Tibial nerve (tissue), 4 donors: ENCODE measurements around the gene MTG2. TPM values are rescaled to one million over a fixed set of nuclear protein-coding genes. Genes with fewer than 3 reads are reported as not detected.

ENCODE experiments used
- DNase-seq, 2 donors: peaks; one replicate each; pipeline ENCODE4 v3.0.0-alpha.2; 2019; ENCODE audit warnings: low spot score in 2 of 2
- H3K27ac ChIP-seq, 4 donors: fragments of 200-600 bp; sonication (generic) in 3 of 4; one replicate each; pipeline ENCODE4 v1.5.1; 2017 to 2019; ENCODE audit warnings: mild to moderate bottlenecking in 1 of 4
- H3K27me3 ChIP-seq, 2 donors: fragments of 200-600 bp; sonication (generic) in 1 of 2; one replicate each; pipeline versions ENCODE4 v1.5.1 to v1.6.0; 2017 to 2019
- H3K36me3 ChIP-seq, 3 donors: fragments of 200-600 bp; sonication (generic); one replicate each; pipeline ENCODE4 v1.5.1; 2018 to 2019
- H3K4me1 ChIP-seq, 4 donors: fragments of 200-600 bp; sonication (generic) in 3 of 4; one replicate each; pipeline ENCODE4 v1.5.1; 2017 to 2019
- H3K4me3 ChIP-seq, 4 donors: fragments of 200-600 bp; sonication (generic) in 3 of 4; one replicate each; pipeline ENCODE4 v1.5.1; 2017 to 2019; ENCODE audit warnings: mild to moderate bottlenecking in 1 of 4, moderate library complexity in 1 of 4
- H3K9me3 ChIP-seq, 4 donors: fragments of 200-600 bp; sonication (generic) in 3 of 4; one replicate each; pipeline ENCODE4 v1.5.1; 2017 to 2019
- EP300 ChIP-seq, 2 donors: sonication (generic); formaldehyde crosslinking; IDR thresholded peaks; one replicate each; pipeline ENCODE4 v1.6.1; 2017; ENCODE audit warnings: antibody characterized with exemption in 2 of 2, mild to moderate bottlenecking in 1 of 2
- POLR2A ChIP-seq, 2 donors: fragments of 450-650 bp; IDR thresholded peaks; one replicate each; pipeline ENCODE4 v1.6.1; 2017; ENCODE audit warnings: antibody characterized with exemption in 2 of 2, mild to moderate bottlenecking in 2 of 2, moderate library complexity in 2 of 2
- WGBS, 2 donors: methylation state at CpG; one replicate each; pipeline ENCODE4 v1.1.5; 2018; 5-methylcytosine and 5-hydroxymethylcytosine counted together
- total RNA-seq, 4 donors: library from RNA; depleted of rRNA; stranded (reverse); fragments of >200 nt; gene quantifications; one replicate each; pipeline ENCODE4 v1.1.0, GENCODE V29; 2016
- TF ChIP-seq, protein P1 (sequence below), 5 experiments: fragments of 200-600 bp in 3 of 5; fragments of 450-650 bp in 2 of 5; sonication (generic) in 3 of 5; IDR thresholded peaks; one replicate each; pipeline ENCODE4 v1.5.1; 2016 to 2019; ENCODE audit warnings: antibody characterized with exemption in 5 of 5, mild to moderate bottlenecking in 3 of 5, moderate library complexity in 2 of 5

Gene MTG2
- total RNA-seq, 4 donors from 2014 or later = 24.7 to 46.9 (median 41.6) TPM

DNA sequence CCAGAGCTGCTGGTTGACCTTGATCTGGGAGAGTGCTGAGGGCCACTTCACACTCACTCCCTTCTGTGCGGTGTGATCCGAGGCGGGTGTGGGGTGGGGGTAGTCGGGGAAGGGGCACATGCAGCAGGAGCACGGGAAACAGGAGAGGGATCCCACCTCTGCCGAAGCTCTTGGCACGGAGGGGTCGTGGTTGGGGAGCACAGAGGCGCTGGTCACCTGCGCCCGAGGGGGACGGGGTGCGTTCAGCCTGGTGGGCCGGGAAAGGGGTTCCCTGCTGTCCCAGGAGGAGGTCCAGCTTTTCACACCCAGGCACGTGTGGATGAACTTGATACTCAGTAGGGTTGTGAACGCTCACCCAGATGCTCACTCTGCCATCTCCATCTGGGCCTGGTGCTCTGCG, 22.0 kb upstream of the MTG2 start:
- H3K27ac ChIP-seq = no peak overlapping the region
- peaks cover under 1 to 65% (median 8%) of the 10 kb centered on the region in 3 donors for H3K36me3 ChIP-seq
- DNase-seq = no peak
- H3K27me3 ChIP-seq = no peaks in the 10 kb centered on the region
- no peak overlapping the region for H3K4me3 ChIP-seq
- WGBS, 2 donors = 82 to 88% methylated on average over 16 to 17 of the region's 17 CpGs
- TF ChIP-seq, protein P1, sequence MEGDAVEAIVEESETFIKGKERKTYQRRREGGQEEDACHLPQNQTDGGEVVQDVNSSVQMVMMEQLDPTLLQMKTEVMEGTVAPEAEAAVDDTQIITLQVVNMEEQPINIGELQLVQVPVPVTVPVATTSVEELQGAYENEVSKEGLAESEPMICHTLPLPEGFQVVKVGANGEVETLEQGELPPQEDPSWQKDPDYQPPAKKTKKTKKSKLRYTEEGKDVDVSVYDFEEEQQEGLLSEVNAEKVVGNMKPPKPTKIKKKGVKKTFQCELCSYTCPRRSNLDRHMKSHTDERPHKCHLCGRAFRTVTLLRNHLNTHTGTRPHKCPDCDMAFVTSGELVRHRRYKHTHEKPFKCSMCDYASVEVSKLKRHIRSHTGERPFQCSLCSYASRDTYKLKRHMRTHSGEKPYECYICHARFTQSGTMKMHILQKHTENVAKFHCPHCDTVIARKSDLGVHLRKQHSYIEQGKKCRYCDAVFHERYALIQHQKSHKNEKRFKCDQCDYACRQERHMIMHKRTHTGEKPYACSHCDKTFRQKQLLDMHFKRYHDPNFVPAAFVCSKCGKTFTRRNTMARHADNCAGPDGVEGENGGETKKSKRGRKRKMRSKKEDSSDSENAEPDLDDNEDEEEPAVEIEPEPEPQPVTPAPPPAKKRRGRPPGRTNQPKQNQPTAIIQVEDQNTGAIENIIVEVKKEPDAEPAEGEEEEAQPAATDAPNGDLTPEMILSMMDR (IDR thresholded peaks at IDR 0.05) = no peak
- TF ChIP-seq EP300 (IDR thresholded peaks at IDR 0.05) (no peak), POLR2A (IDR thresholded peaks at IDR 0.05) (no peak)
- peaks cover 0 to 13% (median 4%) of the 10 kb centered on the region in 4 donors for H3K4me1 ChIP-seq
- no peaks in the 10 kb centered on the region for H3K9me3 ChIP-seq

DNA sequence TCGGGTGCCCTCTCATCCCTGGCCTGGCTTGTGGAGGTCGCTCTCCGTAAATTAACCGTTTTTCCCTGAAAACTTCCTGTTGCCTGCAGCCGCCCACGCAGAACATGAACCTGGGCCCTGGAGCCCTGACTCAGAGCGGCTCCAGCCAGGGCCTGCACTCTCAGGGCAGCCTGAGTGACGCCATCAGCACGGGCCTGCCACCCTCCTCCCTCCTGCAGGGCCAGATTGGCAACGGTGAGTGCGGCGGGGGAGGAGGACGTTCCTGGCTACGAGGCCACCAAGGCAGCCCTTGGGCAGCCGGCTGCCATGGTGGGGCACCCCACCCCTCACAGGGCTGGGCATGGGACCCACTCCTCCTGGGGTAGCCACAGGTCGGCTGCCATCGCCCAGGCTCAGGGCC, 21.5 kb upstream of the MTG2 start:
- 81 to 82% methylated on average over 16 to 17 of the region's 17 CpGs for WGBS, 2 donors
- H3K36me3 ChIP-seq = peaks cover 2 to 70% (median 8%) of the 10 kb centered on the region in 3 donors

DNA sequence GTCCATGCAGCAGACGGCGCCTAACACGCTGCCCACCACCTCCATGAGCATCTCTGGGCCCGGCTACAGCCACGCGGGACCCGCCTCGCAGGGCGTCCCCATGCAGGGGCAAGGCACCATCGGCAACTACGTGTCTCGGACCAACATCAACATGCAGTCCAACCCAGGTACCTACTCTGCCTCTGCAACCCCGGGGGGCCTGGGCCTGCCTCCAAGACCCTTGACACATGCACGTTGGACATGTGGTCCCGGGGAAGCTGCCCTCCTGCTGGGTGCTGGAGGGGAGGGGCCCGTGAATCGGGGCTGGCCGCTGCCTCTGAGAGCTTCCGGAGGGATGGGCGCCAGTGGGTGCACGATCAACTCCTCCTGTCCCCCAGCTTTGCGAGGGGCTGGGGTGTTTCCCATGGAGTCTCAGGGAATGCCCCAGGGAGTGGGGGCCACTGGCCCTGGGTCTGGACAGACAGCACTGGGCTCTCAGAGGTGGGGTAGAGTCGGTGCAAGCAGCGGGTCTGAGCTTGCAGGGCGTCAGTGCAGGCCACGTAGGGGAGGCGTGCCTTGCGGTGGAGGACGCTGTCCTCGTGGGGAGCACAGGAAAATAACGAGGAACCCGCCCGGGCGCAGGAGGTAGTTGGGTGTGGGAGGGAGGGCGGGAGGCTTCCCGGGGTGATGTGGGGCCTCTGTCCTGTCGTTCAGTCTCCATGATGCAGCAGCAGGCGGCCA, 19.9 kb upstream of the MTG2 start:
- Histone ChIP-seq H3K36me3 (peaks cover 2 to 85% (median 8%) of the 10 kb centered on the region in 3 donors), H3K9me3 (no peaks in the 10 kb centered on the region), H3K4me3 (no peak overlapping the region), H3K4me1 (no peaks in the 10 kb centered on the region), H3K27ac (no peak overlapping the region), H3K27me3 (no peaks in the 10 kb centered on the region)
- 91 to 93% methylated on average over 33 to 38 of the region's 38 CpGs for WGBS, 2 donors
- DNase-seq = no peak
- TF ChIP-seq, protein P1 (IDR thresholded peaks at IDR 0.05) = no peak
- TF ChIP-seq POLR2A (IDR thresholded peaks at IDR 0.05) (no peak), EP300 (IDR thresholded peaks at IDR 0.05) (no peak)

More for the DNA sequence above, 21.5 kb upstream of the MTG2 start:
- no peak for DNase-seq
- TF ChIP-seq EP300 (IDR thresholded peaks at IDR 0.05) (no peak), POLR2A (IDR thresholded peaks at IDR 0.05) (no peak)
- TF ChIP-seq, protein P1 (IDR thresholded peaks at IDR 0.05) = no peak
- Histone ChIP-seq H3K27me3 (no peaks in the 10 kb centered on the region), H3K27ac (no peak overlapping the region), H3K9me3 (no peaks in the 10 kb centered on the region), H3K4me3 (no peak overlapping the region), H3K4me1 (peaks cover 0 to 11% (median 4%) of the 10 kb centered on the region in 4 donors)

DNA sequence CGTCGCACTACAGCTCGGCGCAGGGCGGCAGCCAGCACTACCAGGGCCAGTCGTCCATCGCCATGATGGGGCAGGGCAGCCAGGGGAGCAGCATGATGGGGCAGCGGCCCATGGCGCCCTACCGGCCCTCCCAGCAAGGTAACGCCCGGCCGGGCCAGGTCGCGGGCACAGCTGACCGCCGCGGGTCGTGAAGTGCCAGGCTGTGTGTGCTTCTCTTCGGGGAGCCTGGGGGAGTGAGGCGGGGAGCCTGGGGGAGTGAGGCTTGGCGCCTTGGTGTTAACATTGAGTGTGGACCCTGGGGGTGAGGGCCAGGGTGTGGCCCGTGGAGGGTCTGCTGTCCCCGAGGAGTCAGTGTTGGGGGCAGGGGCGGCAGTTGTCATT, 19.4 kb upstream of the MTG2 start:
- Histone ChIP-seq H3K27me3 (no peaks in the 10 kb centered on the region), H3K4me3 (no peak overlapping the region), H3K27ac (no peak overlapping the region), H3K4me1 (no peaks in the 10 kb centered on the region), H3K36me3 (peaks cover 2 to 91% (median 8%) of the 10 kb centered on the region in 3 donors), H3K9me3 (no peaks in the 10 kb centered on the region)
- no peak for DNase-seq
- WGBS, 2 donors = 98% methylated on average over 21 to 22 of the region's 25 CpGs
- TF ChIP-seq POLR2A (IDR thresholded peaks at IDR 0.05) = no peak
- TF ChIP-seq, protein P1 (IDR thresholded peaks at IDR 0.05) = no peak
- TF ChIP-seq EP300 (IDR thresholded peaks at IDR 0.05) = no peak

DNA sequence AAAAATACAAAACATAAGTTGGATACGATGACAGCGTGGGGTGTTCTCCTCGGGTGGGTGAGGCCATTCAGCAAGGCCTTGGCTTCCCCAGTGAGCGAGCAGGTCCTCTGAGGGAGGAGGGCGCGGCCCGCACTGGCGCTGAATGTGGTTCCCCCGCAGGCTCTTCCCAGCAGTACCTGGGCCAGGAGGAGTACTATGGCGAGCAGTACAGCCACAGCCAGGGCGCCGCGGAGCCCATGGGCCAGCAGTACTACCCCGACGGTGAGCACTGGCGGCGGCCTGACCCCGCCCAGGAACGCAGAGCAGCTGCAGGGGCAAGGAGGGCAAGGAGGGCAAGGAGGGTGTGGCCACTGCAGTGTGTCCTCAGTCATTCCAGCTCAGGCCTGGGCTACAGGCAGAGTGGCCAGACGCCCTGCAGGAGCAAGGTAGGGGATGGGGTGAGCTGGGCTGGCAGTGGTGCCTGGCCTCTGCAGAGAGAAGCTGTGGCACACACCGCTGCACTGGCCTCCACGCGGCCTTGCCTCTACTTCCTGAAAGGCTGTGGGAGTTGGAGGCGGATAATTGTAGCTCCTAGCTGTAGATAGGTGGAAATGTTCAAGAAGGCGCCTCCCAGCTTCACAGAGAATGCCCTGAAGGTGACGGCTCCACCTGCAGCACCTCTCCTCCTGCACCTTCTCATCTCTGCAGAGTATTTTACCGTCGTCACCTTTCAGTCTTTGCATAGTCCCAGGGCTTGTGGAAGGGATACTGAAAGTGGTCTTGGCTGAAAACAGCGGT, 18.7 kb upstream of the MTG2 start:
- H3K27ac ChIP-seq = no peak overlapping the region
- DNase-seq = no peak
- TF ChIP-seq EP300 (IDR thresholded peaks at IDR 0.05) (no peak), POLR2A (IDR thresholded peaks at IDR 0.05) (no peak)
- TF ChIP-seq, protein P1 (IDR thresholded peaks at IDR 0.05) = no peak
- no peaks in the 10 kb centered on the region for H3K27me3 ChIP-seq
- H3K4me3 ChIP-seq = no peak overlapping the region
- peaks cover 2 to 98% (median 8%) of the 10 kb centered on the region in 3 donors for H3K36me3 ChIP-seq
- H3K9me3 ChIP-seq = no peaks in the 10 kb centered on the region
- H3K4me1 ChIP-seq = no peaks in the 10 kb centered on the region
- WGBS, 2 donors = 90 to 95% methylated on average over 24 to 26 of the region's 29 CpGs
